ENCODE data around the gene NRDC. TPM values are rescaled to one million over a fixed set of nuclear protein-coding genes. Genes with fewer than 3 reads are reported as not detected.

NRDC gene
- polyA plus RNA-seq, 2 of the 4 experiments (the other 2 are of a cell fraction) = 129 to 162 TPM

DNA sequence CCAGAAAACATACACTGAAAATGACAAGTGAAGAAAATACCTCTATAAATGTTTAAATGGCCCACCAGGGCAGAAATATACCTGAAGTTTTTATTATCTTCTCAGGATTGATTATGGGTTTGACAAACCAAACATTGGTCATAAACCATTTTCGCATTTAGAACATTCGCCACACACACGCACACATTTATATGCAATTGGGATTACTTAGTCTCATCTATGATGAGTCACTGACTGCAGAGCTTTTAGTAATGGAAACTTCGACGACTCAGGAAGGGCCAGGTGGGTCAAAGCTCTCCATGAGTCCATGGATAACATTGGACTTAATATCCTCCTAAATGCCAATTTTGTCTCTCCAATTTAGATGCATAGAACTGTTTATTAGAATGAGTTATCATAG is 16.9 kb downstream of the NRDC start:
- 91% methylated on average over 5 of the region's 5 CpGs for WGBS (ENCODE audit: missing lambda C conversion rate)
- ChIA-PET POLR2A (no interaction called here), CTCF (no interaction called here)
- Histone ChIP-seq H3K4me2 (no peak overlapping the region), H3K4me3 (no peak overlapping the region), H3K9me3 (no peaks in the 10 kb centered on the region), H3K27ac (no peak overlapping the region), H3K4me1 (no peaks in the 10 kb centered on the region)
- no peak for DNase-seq (ENCODE audit: low read depth in 1 of 2, low spot score in 1 of 2)
- FAIRE-seq = no peak
- TF ChIP-seq FOSL2 (IDR thresholded peaks at IDR 0.05) = no peak
- TF ChIP-seq FOSL2 (CRISPR knock-in tag; IDR thresholded peaks at IDR 0.05) = peak; percentile 19; the same call in 1 of the 2 replicates
- TF ChIP-seq NPAS2 (CRISPR knock-in tag; IDR thresholded peaks at IDR 0.05; ENCODE audit: borderline replicate concordance) = no peak
- no peak for TF ChIP-seq RCOR1 (IDR thresholded peaks at IDR 0.05; ENCODE audit: low read depth, low read length)
- ATAC-seq = no peak

DNA sequence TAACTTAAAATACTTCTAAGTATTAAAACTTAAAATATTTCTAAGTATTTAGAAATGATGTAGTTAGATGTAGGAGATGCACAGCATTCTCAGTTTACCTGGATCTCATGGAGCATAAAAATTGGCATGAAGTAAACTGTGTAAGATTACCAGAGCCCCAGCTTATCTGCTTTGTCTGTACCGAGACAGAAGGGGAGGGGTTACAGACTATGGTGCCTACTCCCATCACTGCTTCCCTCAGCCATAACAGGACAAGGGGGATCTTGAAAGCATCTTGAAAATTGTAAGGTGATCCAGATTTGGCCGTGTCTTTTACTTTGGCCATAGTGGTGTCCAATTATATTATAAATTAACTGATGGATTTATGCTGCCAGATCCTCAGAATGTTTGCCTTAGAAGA is 18.8 kb downstream of the NRDC start:
- no peak overlapping the region for H3K27ac ChIP-seq
- ChIA-PET POLR2A (no interaction called here), CTCF (interaction anchor here (0.9 to 1.3 kb wide), 2 partner anchors 16 to 25 kb away, joined by 3 read pairs; no protein-coding TSS in a partner anchor)
- H3K4me1 ChIP-seq = no peaks in the 10 kb centered on the region
- TF ChIP-seq HEYL (CRISPR knock-in tag; IDR thresholded peaks at IDR 0.05) (no peak), MYC (IDR thresholded peaks at IDR 0.05; ENCODE audit: borderline replicate concordance, low read length) (no peak), BHLHE40 (IDR thresholded peaks at IDR 0.05; ENCODE audit: low read depth, low read length) (no peak)
- ATAC-seq (no peak), FAIRE-seq (no peak), DNase-seq (ENCODE audit: low read depth in 1 of 2, low spot score in 1 of 2) (no peak)
- H3K9me3 ChIP-seq = no peaks in the 10 kb centered on the region
- H3K4me2 ChIP-seq = no peak overlapping the region
- H3K4me3 ChIP-seq = no peak overlapping the region
- WGBS (ENCODE audit: missing lambda C conversion rate) = 92% methylated on average over 2 of the region's 2 CpGs

DNA sequence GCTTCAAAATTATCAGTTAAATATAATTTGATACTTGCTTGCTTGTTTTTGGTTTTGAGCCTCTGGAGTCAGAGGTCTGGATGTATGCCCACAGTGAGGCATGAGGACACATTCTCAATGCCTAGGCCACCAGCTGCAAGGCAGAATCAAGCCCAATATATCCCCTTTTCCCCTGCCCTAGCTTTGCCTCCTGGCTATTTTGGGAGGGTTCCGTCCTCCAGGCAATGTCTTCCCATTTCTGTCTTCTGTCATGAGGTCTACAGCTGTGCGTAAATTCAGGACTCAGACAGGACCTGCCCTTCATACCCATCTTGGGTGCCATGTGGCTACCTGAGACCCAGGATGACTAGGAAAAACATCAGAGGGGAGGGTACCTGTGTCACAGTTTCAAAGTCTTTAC is 19.2 kb downstream of the NRDC start:
- FAIRE-seq = no peak
- 96% methylated on average over 2 of the region's 2 CpGs for WGBS (ENCODE audit: missing lambda C conversion rate)
- TF ChIP-seq CBX2 (IDR thresholded peaks at IDR 0.05; ENCODE audit: borderline replicate concordance, low read depth) = no peak
- TF ChIP-seq, protein P1, sequence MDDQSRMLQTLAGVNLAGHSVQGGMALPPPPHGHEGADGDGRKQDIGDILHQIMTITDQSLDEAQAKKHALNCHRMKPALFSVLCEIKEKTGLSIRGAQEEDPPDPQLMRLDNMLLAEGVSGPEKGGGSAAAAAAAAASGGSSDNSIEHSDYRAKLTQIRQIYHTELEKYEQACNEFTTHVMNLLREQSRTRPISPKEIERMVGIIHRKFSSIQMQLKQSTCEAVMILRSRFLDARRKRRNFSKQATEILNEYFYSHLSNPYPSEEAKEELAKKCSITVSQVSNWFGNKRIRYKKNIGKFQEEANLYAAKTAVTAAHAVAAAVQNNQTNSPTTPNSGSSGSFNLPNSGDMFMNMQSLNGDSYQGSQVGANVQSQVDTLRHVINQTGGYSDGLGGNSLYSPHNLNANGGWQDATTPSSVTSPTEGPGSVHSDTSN (IDR thresholded peaks at IDR 0.05) = no peak
- no peak for ATAC-seq
- no peak for DNase-seq (ENCODE audit: low read depth in 1 of 2, low spot score in 1 of 2)
- ChIA-PET POLR2A (no interaction called here), CTCF (interaction anchor here (0.9 to 1.3 kb wide), 2 partner anchors 16 to 26 kb away, joined by 3 read pairs; no protein-coding TSS in a partner anchor)
- Histone ChIP-seq H3K4me3 (no peak overlapping the region), H3K4me1 (no peaks in the 10 kb centered on the region), H3K4me2 (no peak overlapping the region), H3K27ac (no peak overlapping the region), H3K9me3 (no peaks in the 10 kb centered on the region)

DNA sequence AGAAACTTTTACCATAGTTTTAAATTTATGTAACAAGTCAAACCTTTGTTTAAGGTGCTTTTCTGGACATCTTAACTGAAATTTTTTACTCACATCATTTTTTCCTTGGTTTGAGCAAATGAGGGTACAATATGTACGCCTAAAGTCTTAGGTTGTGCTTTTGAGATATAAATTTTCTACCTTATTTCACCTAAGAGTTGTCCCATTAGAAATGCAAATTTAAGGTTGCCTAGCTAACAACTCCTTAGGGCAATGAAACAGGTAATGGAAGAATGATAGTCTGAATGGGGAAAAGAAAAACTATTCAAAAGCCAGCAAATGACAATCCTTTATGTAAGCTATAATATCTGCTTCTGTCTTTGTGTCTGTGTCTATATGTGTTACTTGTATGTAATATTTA is 19.6 kb downstream of the NRDC start:
- POLR2A ChIA-PET = no interaction called here

More for the DNA sequence above, 19.6 kb downstream of the NRDC start:
- no peaks in the 10 kb centered on the region for H3K4me1 ChIP-seq
- FAIRE-seq (no peak), ATAC-seq (no peak), DNase-seq (ENCODE audit: low read depth in 1 of 2, low spot score in 1 of 2) (no peak)
- CTCF ChIA-PET = interaction anchor here (1.3 kb wide), 1 partner anchor 15 kb away, joined by 3 read pairs; no protein-coding TSS in a partner anchor
- H3K4me3 ChIP-seq = no peak overlapping the region
- no peak overlapping the region for H3K27ac ChIP-seq
- no peak overlapping the region for H3K4me2 ChIP-seq
- H3K9me3 ChIP-seq = no peaks in the 10 kb centered on the region
- TF ChIP-seq KDM5A (IDR thresholded peaks at IDR 0.05) = no peak
- TF ChIP-seq, protein P2, sequence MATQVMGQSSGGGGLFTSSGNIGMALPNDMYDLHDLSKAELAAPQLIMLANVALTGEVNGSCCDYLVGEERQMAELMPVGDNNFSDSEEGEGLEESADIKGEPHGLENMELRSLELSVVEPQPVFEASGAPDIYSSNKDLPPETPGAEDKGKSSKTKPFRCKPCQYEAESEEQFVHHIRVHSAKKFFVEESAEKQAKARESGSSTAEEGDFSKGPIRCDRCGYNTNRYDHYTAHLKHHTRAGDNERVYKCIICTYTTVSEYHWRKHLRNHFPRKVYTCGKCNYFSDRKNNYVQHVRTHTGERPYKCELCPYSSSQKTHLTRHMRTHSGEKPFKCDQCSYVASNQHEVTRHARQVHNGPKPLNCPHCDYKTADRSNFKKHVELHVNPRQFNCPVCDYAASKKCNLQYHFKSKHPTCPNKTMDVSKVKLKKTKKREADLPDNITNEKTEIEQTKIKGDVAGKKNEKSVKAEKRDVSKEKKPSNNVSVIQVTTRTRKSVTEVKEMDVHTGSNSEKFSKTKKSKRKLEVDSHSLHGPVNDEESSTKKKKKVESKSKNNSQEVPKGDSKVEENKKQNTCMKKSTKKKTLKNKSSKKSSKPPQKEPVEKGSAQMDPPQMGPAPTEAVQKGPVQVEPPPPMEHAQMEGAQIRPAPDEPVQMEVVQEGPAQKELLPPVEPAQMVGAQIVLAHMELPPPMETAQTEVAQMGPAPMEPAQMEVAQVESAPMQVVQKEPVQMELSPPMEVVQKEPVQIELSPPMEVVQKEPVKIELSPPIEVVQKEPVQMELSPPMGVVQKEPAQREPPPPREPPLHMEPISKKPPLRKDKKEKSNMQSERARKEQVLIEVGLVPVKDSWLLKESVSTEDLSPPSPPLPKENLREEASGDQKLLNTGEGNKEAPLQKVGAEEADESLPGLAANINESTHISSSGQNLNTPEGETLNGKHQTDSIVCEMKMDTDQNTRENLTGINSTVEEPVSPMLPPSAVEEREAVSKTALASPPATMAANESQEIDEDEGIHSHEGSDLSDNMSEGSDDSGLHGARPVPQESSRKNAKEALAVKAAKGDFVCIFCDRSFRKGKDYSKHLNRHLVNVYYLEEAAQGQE (IDR thresholded peaks at IDR 0.05) = no peak
- TF ChIP-seq EHF (CRISPR knock-in tag; IDR thresholded peaks at IDR 0.05) = no peak
- TF ChIP-seq HDAC2 (IDR thresholded peaks at IDR 0.05) = no peak
- TF ChIP-seq EP300 (IDR thresholded peaks at IDR 0.05) = no peak
- TF ChIP-seq ZSCAN20 (CRISPR knock-in tag; IDR thresholded peaks at IDR 0.05) = no peak
- no peak for TF ChIP-seq HOXB5 (CRISPR knock-in tag; IDR thresholded peaks at IDR 0.05)
- TF ChIP-seq CHD2 (IDR thresholded peaks at IDR 0.05; ENCODE audit: low read length, partially characterized antibody) = no peak
- no peak for TF ChIP-seq HOXA7 (CRISPR knock-in tag; IDR thresholded peaks at IDR 0.05)
- TF ChIP-seq CHD4 (IDR thresholded peaks at IDR 0.05; ENCODE audit: borderline replicate concordance) = no peak
- no peak for TF ChIP-seq ESRRA (IDR thresholded peaks at IDR 0.05; ENCODE audit: borderline replicate concordance, low read length)
- TF ChIP-seq CBX8 (IDR thresholded peaks at IDR 0.05) = no peak
- TF ChIP-seq, protein P3, sequence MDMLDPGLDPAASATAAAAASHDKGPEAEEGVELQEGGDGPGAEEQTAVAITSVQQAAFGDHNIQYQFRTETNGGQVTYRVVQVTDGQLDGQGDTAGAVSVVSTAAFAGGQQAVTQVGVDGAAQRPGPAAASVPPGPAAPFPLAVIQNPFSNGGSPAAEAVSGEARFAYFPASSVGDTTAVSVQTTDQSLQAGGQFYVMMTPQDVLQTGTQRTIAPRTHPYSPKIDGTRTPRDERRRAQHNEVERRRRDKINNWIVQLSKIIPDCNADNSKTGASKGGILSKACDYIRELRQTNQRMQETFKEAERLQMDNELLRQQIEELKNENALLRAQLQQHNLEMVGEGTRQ (IDR thresholded peaks at IDR 0.05) = no peak
- TF ChIP-seq MAFK (IDR thresholded peaks at IDR 0.05; ENCODE audit: partially characterized antibody) = no peak
- no peak for TF ChIP-seq JUN (IDR thresholded peaks at IDR 0.05)
- TF ChIP-seq RFX5 (IDR thresholded peaks at IDR 0.05) = no peak
- 74% methylated on average over 1 of the region's 1 CpG for WGBS (ENCODE audit: missing lambda C conversion rate)

All from A549 (cell line).